Stimulated activated CD8-positive, alpha-beta memory T cell treated with anti-CD3 and anti-CD28 coated beads, Interleukin-15, amount 100 ng/mL, for 1 hour (primary cell): ENCODE measurements around the gene ITPKB.
"Not testable (repeated sequence)": the region's sequence is repeated elsewhere in the genome, so short reads cannot be mapped to it uniquely, and the experiment has no call there.

Source experiments
- DNase-seq: peaks from one replicate; pipeline ENCODE4 v3.0.0-alpha.2; 2020; ENCODE audit warnings: low read depth

The ITPKB gene

GRCh38 chr1:226622012-226622411 is 117.1 kb downstream of the ITPKB start:
- DNase-seq: no peak

- DNase-seq: no peak
These were observed 120.1 kb downstream of the ITPKB start for GRCh38 chr1:226619031-226619430.

- DNase-seq: no peak
These were observed 120.7 kb downstream of the ITPKB start for GRCh38 chr1:226618380-226618779.

- not testable (repeated sequence) for DNase-seq
These were observed 121.4 kb downstream of the ITPKB start for GRCh38 chr1:226617719-226618118.

GRCh38 chr1:226617109-226617508 is 122.0 kb downstream of the ITPKB start:
- DNase-seq: no peak

GRCh38 chr1:226616636-226617035 is 122.4 kb downstream of the ITPKB start:
- DNase-seq: no peak

GRCh38 chr1:226615876-226616275 is 123.2 kb downstream of the ITPKB start:
- DNase-seq: no peak

GRCh38 chr1:226611980-226612379 is 127.1 kb downstream of the ITPKB start:
- DNase-seq: not testable (repeated sequence)

- no peak for DNase-seq
These were observed 127.8 kb downstream of the ITPKB start for GRCh38 chr1:226611301-226611700.

- DNase-seq: no peak
These were observed 128.4 kb downstream of the ITPKB start for GRCh38 chr1:226610671-226611070.

- DNase-seq: no peak
These were observed 129.1 kb downstream of the ITPKB start for GRCh38 chr1:226609836-226610455.

GRCh38 chr1:226608699-226609505 is 130.2 kb downstream of the ITPKB start:
- DNase-seq: peak; percentile 42

GRCh38 chr1:226607821-226608220 is 131.3 kb downstream of the ITPKB start:
- DNase-seq: no peak

GRCh38 chr1:226607268-226607660 is 131.8 kb downstream of the ITPKB start:
- DNase-seq: no peak

GRCh38 chr1:226606311-226607267 is 132.5 kb downstream of the ITPKB start:
- no peak for DNase-seq

GRCh38 chr1:226605318-226605950 is 133.6 kb downstream of the ITPKB start:
- DNase-seq: no peak

- DNase-seq: no peak
These were observed 134.3 kb downstream of the ITPKB start for GRCh38 chr1:226604560-226605317.

GRCh38 chr1:226603858-226604559 is 135.1 kb downstream of the ITPKB start:
- DNase-seq: no peak

GRCh38 chr1:226603022-226603857 is 135.8 kb downstream of the ITPKB start:
- DNase-seq: no peak
